Rectal smooth muscle tissue (tissue), 1 donor: ENCODE measurements around the gene DSC3.
"Not testable (repeated sequence)": the region's sequence is repeated elsewhere in the genome, so short reads cannot be mapped to it uniquely, and the experiment has no call there.

Experiments
- H3K27ac ChIP-seq: one replicate; pipeline ENCODE4 v1.7.0; 2013; ENCODE audit warnings: low read depth, low read length, inconsistent platforms
- H3K27me3 ChIP-seq: one replicate; pipeline ENCODE4 v1.7.0; 2013; ENCODE audit warnings: low read length; ENCODE audit not compliant: control insufficient read depth, insufficient read depth
- H3K36me3 ChIP-seq: one replicate; pipeline ENCODE4 v1.7.0; 2013; ENCODE audit warnings: low read length; ENCODE audit not compliant: control insufficient read depth, insufficient read depth
- H3K4me1 ChIP-seq: one replicate; pipeline ENCODE4 v1.7.0; 2013; ENCODE audit warnings: low read length; ENCODE audit not compliant: control insufficient read depth, insufficient read depth
- H3K4me3 ChIP-seq: one replicate; pipeline ENCODE4 v1.7.0; 2013; ENCODE audit warnings: low read length
- H3K9ac ChIP-seq: one replicate; pipeline ENCODE4 v1.7.0; 2013; ENCODE audit warnings: low read length

The DSC3 gene

DNA sequence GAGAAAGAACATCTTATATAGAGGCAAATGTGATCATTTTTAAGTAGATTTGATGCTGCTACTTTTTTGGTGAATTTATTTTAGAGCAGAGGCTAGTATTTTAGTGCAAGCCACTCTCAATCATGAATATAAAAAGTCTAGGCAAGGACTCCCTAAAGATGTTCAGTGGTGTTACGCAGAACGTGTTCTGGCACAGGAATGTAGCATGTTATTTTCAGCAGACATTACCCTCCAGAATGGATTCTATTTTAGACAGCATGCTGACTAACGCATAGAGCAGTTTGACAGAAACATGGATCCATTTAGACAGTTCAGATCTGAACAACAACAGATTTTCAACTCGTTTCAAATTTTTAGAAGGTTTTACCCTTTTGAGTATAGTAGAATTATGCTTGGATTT lies 54.1 kb downstream of the DSC3 start:
- H3K27ac ChIP-seq: no peak overlapping the region
- no peaks in the 10 kb centered on the region for H3K4me1 ChIP-seq
- no peaks in the 10 kb centered on the region for H3K36me3 ChIP-seq
- no peaks in the 10 kb centered on the region for H3K27me3 ChIP-seq
- no peak overlapping the region for H3K9ac ChIP-seq
- H3K4me3 ChIP-seq: no peak overlapping the region

DNA sequence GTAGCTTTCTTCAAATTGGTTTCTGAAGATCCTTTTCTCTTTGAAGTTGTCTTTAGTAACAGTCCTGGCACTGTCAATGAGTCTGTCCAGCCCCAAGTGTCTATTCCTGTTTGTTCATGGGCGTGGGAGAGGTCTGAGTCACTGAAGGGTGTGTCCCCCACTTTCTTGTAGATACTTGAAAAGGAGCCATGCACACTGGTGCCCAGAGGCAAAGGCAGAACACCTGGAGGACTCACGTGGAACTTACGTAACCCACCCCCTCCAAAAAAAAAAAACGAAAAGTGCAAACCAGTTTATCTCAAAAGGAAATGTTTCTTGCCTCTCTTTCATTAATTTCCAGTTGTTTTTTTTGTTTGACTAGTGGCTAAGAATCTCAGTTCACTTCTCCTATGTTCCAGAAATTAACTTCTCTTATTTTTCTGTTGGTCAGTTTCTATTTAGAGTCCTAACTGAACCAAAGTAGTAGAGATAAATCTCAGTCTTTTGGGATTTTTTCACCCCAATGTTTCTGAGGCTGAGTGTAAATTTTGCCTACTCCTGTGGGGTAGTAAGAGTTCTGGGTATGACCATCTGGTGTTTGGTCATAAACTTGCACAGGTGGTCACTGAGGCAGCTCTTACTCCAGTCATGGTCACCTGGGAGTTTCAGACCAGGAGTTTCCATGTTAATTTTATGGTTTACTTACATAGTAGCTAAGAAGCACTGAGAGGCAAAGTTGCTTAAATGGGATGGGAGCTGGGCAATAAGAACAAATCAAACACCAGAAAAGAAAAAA lies 54.9 kb downstream of the DSC3 start:
- H3K27me3 ChIP-seq: no peaks in the 10 kb centered on the region
- no peak overlapping the region for H3K27ac ChIP-seq
- no peak overlapping the region for H3K4me3 ChIP-seq
- no peaks in the 10 kb centered on the region for H3K36me3 ChIP-seq
- H3K4me1 ChIP-seq: no peaks in the 10 kb centered on the region
- no peak overlapping the region for H3K9ac ChIP-seq

DNA sequence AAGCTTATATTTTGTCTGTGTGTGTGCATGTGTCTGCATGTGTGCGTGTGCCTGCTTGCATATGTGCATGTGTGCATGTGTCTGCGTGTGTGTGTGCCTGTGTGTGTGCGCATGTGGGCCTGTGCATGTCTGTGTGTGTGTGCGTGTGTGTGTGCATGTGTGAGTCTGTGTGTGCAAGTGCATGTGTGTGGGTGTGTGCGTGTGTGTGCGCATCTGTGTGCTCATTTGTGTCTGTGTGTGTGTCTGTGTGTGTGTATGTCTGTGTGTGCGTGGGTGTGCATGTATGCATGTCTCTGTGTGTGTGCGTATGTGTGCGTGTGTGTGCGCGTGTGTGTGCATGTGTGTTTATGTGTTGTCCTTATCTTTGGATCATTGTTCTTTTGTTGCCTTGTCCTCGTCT lies 56.8 kb downstream of the DSC3 start:
- H3K27ac ChIP-seq: no peak overlapping the region
- H3K36me3 ChIP-seq: no peaks in the 10 kb centered on the region
- H3K4me1 ChIP-seq: no peaks in the 10 kb centered on the region
- no peak overlapping the region for H3K9ac ChIP-seq
- no peak overlapping the region for H3K4me3 ChIP-seq
- no peaks in the 10 kb centered on the region for H3K27me3 ChIP-seq

DNA sequence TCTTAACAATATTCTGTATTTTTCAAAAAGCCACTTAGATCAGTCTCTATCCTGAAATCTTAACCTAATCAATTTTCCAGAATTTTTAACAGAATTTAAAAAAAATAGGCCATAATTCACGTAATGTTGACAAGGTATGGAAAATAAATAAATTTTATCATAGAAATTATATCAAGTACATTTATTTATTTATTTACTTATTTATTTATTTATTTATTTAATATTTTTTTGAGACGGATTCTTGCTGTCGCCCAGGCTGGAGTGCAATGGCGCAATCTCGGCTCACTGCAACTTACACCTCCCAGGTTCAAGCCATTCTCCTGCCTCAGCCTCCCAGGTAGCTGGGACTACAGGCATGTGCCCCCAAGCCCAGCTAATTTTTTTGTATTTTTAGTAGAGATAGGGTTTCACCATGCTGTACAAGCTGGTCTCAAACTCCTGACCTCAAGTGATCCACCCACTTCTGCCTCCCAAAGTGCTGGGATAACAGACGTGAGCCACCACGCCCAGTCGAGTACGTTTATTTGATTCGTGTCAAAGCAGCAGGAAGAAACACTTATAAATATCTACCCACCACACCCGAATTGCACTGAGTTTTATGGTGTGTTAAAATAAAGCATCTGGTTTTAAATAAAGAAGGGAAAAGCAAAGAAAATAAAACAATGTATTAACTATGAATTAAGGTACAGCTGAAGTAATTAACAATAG lies 60.1 kb downstream of the DSC3 start:
- H3K27me3 ChIP-seq: no peaks in the 10 kb centered on the region
- no peak overlapping the region for H3K9ac ChIP-seq
- no peak overlapping the region for H3K27ac ChIP-seq
- no peak overlapping the region for H3K4me3 ChIP-seq
- H3K4me1 ChIP-seq: no peaks in the 10 kb centered on the region
- no peaks in the 10 kb centered on the region for H3K36me3 ChIP-seq

DNA sequence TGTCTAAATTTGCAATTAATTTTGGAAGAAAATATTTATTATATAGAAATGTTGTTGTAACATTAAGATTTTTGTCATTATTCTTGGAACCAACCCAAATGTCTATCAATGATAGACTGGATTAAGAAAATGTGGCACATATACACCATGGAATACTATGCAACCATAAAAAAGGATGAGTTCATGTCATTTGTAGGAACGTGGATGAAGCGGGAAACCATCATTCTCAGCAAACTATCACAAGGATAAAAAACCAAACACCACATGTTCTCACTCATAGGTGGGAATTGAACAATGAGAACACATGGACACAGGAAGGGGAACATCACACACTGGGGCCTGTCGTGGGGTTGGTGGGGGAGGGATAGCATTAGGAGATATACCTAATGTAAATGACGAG lies 64.5 kb downstream of the DSC3 start:
- not testable (repeated sequence) for H3K4me3 ChIP-seq, H3K9ac ChIP-seq, H3K27ac ChIP-seq, H3K27me3 ChIP-seq, H3K36me3 ChIP-seq, H3K4me1 ChIP-seq

DNA sequence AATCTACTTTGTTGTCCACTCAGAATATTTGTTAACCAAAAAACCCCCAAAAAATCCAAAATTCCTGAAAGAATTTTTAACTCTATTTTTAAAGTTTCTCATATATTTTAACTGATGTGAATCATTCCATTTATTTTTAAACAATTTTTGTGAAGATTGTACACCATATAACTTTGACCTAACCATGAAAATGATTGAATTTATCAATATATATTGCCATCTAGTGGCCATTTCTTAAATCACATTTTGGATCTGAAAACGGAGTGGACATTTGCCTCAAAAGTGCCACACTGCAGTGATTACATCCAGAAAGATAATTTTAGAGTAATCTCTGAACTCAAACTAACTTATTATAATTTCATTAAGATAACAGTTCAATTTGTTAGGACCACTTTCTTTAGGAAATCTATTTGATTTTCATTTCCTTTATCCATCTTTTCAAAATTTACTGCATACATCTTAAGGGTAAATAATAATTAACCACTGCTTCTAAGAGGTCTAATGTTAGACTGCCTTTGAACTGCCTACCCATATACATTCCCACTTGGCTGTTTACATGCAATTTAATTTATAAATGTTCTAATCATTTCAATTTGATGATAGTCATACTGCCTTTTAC lies 71.1 kb downstream of the DSC3 start:
- H3K4me3 ChIP-seq: no peak overlapping the region
- H3K9ac ChIP-seq: no peak overlapping the region
- no peak overlapping the region for H3K27ac ChIP-seq
- no peaks in the 10 kb centered on the region for H3K4me1 ChIP-seq
- H3K27me3 ChIP-seq: no peaks in the 10 kb centered on the region
- H3K36me3 ChIP-seq: no peaks in the 10 kb centered on the region

DNA sequence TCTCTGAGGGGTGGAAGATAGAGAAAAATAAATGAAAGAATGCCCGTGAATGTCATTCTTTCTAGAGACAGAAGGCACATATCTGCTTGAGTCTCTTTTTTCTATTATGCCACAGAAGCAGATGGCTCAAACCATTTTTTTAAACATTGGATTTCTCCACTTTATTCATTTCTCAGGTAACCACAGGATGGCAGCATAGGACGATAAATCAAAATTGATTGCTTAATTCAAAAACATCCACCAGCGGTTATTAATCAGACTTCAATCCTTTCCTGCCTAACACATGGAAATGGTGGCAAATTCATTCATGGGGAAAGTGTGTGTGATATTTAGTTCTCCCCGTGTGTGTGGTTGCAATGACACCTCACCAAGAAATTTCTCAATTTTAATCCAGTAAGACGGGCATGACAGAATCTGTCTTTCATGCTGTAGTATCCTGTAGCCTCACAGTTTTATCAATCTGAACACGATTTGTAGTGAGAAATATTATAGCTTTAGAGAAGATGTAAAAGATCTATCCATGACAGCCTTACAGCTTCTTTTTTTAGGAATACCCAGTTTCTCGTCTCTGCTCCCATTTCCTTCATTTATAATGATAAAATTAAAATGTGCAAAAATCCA lies 72.2 kb downstream of the DSC3 start:
- Histone ChIP-seq H3K4me3 (no peak overlapping the region), H3K27me3 (no peaks in the 10 kb centered on the region), H3K9ac (no peak overlapping the region), H3K27ac (no peak overlapping the region), H3K36me3 (no peaks in the 10 kb centered on the region), H3K4me1 (no peaks in the 10 kb centered on the region)

DNA sequence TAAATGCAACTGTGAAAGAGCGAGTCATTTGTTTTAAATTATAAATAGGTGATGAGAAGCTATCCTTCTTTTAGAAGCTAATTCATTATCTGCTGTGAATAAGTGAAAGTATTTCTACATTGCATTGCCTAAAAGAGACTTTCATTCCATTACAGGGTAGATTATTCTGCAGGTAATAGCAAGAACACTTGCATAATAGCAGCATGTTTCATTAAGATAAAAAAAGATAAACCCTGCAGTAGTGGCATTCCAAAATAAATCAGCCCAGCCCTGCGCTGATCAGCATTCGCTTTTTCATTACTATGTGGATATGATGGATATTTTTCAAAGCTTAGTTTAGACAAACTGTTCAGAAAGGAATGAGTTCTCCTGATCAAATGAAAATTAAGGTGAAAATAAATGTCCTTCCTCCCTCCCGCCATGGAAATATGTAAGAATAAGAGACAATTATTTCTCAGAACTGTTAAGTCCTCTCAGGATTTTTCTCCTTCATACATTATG lies 72.8 kb downstream of the DSC3 start:
- H3K4me1 ChIP-seq: no peaks in the 10 kb centered on the region
- H3K36me3 ChIP-seq: no peaks in the 10 kb centered on the region
- no peak overlapping the region for H3K4me3 ChIP-seq
- H3K27me3 ChIP-seq: no peaks in the 10 kb centered on the region
- H3K9ac ChIP-seq: no peak overlapping the region
- H3K27ac ChIP-seq: no peak overlapping the region

DNA sequence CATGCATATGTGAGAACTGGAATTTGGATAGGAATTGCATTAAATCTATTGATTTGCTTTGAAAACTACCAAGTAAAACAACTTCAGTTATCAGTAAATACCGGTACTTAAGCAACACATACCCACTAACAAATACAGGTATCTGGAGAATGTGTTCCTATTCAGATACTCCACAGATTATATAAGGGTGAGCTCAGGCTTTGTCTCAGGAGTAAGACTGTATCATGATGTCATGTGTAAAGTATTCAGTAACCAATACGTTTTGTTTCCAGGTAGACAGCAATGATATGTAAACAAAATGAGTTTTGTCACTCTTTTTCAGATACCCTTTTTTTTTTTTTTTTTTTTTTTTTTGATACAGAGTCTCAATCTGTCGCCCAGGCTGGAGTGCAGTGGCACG lies 74.8 kb downstream of the DSC3 start:
- Histone ChIP-seq H3K4me1 (no peaks in the 10 kb centered on the region), H3K9ac (no peak overlapping the region), H3K27ac (no peak overlapping the region), H3K27me3 (no peaks in the 10 kb centered on the region), H3K4me3 (no peak overlapping the region), H3K36me3 (no peaks in the 10 kb centered on the region)

DNA sequence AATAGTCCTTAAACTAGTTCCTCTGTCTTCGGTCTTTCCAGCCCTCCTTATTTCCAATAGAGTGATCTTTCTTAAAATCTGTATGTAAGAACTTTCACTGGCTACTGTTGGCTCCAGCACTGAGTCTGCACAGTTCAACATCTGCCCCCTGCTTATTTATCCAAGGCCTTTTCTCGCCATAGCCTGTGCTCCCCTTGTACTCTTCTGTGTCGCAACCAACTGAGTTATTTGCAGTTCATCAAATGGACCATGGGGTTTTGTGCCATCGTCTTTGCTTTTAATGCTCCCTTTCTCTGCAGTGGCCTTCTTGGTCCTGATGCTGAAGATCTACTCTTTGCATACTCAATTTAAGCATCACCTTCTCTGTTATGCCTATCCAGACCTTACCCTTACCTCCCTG lies 77.3 kb downstream of the DSC3 start:
- Histone ChIP-seq H3K36me3 (no peaks in the 10 kb centered on the region), H3K4me1 (no peaks in the 10 kb centered on the region), H3K27me3 (no peaks in the 10 kb centered on the region), H3K4me3 (no peak overlapping the region), H3K9ac (no peak overlapping the region), H3K27ac (no peak overlapping the region)

DNA sequence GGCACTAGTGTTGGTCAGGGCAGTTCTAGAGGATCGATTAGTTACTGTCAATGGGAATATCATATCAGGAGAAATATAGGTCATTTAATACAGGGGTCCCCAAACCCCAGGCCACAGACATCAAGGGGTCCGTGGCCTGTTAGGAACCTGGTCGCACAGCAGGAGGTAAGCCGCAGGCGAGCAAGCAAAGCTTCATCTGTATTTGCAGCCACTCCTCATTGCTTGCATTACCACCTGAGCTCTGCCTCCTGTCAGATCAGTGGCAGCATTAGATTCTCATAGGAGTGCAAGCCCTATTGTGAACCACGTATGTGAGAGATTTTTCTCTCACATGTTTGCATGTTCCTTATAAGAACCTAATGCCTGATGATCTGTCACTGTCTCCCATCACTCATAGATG lies 81.9 kb downstream of the DSC3 start:
- no peak overlapping the region for H3K27ac ChIP-seq
- H3K27me3 ChIP-seq: no peaks in the 10 kb centered on the region
- H3K4me1 ChIP-seq: no peaks in the 10 kb centered on the region
- H3K36me3 ChIP-seq: no peaks in the 10 kb centered on the region
- no peak overlapping the region for H3K4me3 ChIP-seq
- no peak overlapping the region for H3K9ac ChIP-seq

DNA sequence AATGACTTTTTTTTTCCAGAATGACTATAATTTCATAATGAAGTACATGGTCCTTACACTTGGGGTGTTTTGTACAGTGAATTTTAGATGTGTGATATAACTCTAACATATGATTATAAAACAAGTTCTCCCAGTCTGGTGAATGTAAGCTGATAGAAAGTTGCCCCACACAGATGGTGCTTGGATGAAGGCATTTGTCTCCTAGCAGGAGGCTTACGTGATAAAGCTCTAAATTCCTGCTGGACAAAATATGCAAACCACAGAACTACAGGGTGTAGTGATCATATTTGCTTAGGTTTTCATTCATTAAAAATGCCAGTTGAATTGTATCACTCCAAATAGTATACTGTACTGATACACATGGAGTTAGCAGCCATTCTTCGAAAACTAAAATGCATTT lies 85.5 kb downstream of the DSC3 start:
- Histone ChIP-seq H3K9ac (no peak overlapping the region), H3K27ac (no peak overlapping the region), H3K4me1 (no peaks in the 10 kb centered on the region), H3K27me3 (no peaks in the 10 kb centered on the region), H3K36me3 (no peaks in the 10 kb centered on the region), H3K4me3 (no peak overlapping the region)
